ENCODE results near the gene NUDT14. TPM values are rescaled to one million over a fixed set of nuclear protein-coding genes. Genes with fewer than 3 reads are reported as not detected.

NUDT14 gene
- polyA plus RNA-seq, 3 donors, result 22.0 to 37.4 (median 23.9) TPM

GRCh38 chr14:105168093-105168420, 13.1 kb downstream of the NUDT14 start:
- Histone ChIP-seq H3K79me2 (ENCODE audit: insufficient read depth, low read length) (no peaks in the 10 kb centered on the region), H3K36me3 (replicated peaks in 1 of 2; ENCODE audit: control insufficient read depth in 1 of 2, insufficient read depth in 2 of 2, low read length in 2 of 2) (no peaks in the 10 kb centered on the region), H3K27me3 (ENCODE audit: control insufficient read depth in 2 of 2, insufficient read depth in 2 of 2, low read length in 2 of 2) (peaks cover 17 to 49% of the 10 kb centered on the region in 2 donors), H3K9me3 (replicated peaks in 1 of 2; ENCODE audit: control insufficient read depth in 1 of 2, insufficient read depth in 1 of 2, low read length in 2 of 2) (no peaks in the 10 kb centered on the region), H4K20me1 (ENCODE audit: insufficient read depth, low read length) (peaks cover 9% of the 10 kb centered on the region), H3K27ac (ENCODE audit: low read depth in 1 of 2, low read length in 2 of 2) (no peak overlapping the region), H3K4me3 (replicated peaks in 1 of 3; ENCODE audit: low read depth in 2 of 3, low read length in 3 of 3) (peak overlapping the region in 1 of 3 experiments; percentile 28), H3K4me1 (ENCODE audit: control insufficient read depth in 1 of 2, insufficient read depth in 2 of 2, low read length in 2 of 2) (peaks cover 0 to 5% of the 10 kb centered on the region in 2 donors), H3K9ac (ENCODE audit: insufficient read depth, low read length, poor library complexity, severe bottlenecking) (no peak overlapping the region), H3K4me2 (replicated peaks; ENCODE audit: extremely low read depth, low read length, poor library complexity, severe bottlenecking) (peak overlapping the region; percentile 50), H2AFZ (ENCODE audit: insufficient read depth, low read depth, low read length, poor library complexity, severe bottlenecking) (no peak overlapping the region)
- no peak overlapping the region for H3K27ac Mint-ChIP-seq
- intact Hi-C loops (cut with micrococcal nuclease), result no loop called here
- peaks cover 0 to 13% (median 4%) of the 10 kb centered on the region in 7 donors for H3K9me3 Mint-ChIP-seq
- WGBS (ENCODE audit: insufficient coverage), result under 1% methylated on average over 14 of the region's 46 CpGs
- peaks cover 49 to 68% (median 50%) of the 10 kb centered on the region in 3 donors for H3K27me3 Mint-ChIP-seq (ENCODE audit: low read depth in 3 of 3)
- H3K36me3 Mint-ChIP-seq, result no peaks in the 10 kb centered on the region
- H3K4me1 Mint-ChIP-seq, result peaks cover 2% of the 10 kb centered on the region
- peak overlapping the region; percentile 47 to 76 for H3K4me3 Mint-ChIP-seq
- no peak for DNase-seq
- TF ChIP-seq CTCF (IDR thresholded peaks at IDR 0.05), result no peak

GRCh38 chr14:105167303-105168092, 13.6 kb downstream of the NUDT14 start:
- no peaks in the 10 kb centered on the region for H3K79me2 ChIP-seq (ENCODE audit: insufficient read depth, low read length)

More at GRCh38 chr14:105167303-105168092, 13.6 kb downstream of the NUDT14 start:
- 4% methylated on average over 111 of the region's 116 CpGs for WGBS (ENCODE audit: insufficient coverage)
- H3K4me2 ChIP-seq (replicated peaks; ENCODE audit: extremely low read depth, low read length, poor library complexity, severe bottlenecking), result peak overlapping the region; percentile 50
- Mint-ChIP-seq H3K36me3 (no peaks in the 10 kb centered on the region), H3K4me3 (peak overlapping the region; percentile 47 to 76), H3K27me3 (ENCODE audit: low read depth in 3 of 3) (peaks cover 47 to 62% (median 47%) of the 10 kb centered on the region in 3 donors), H3K9me3 (peaks cover 0 to 13% (median 4%) of the 10 kb centered on the region in 7 donors), H3K4me1 (peaks cover 2% of the 10 kb centered on the region), H3K27ac (no peak overlapping the region)
- H4K20me1 ChIP-seq (ENCODE audit: insufficient read depth, low read length), result peaks cover 9% of the 10 kb centered on the region
- TF ChIP-seq CTCF (IDR thresholded peaks at IDR 0.05), result peak; percentile 10
- intact Hi-C loops (cut with micrococcal nuclease), result no loop called here
- H3K9ac ChIP-seq (ENCODE audit: insufficient read depth, low read length, poor library complexity, severe bottlenecking), result no peak overlapping the region
- no peak for DNase-seq
- no peak overlapping the region for H3K27ac ChIP-seq (ENCODE audit: low read depth in 1 of 2, low read length in 2 of 2)
- no peak overlapping the region for H2AFZ ChIP-seq (ENCODE audit: insufficient read depth, low read depth, low read length, poor library complexity, severe bottlenecking)
- peaks cover 17 to 45% of the 10 kb centered on the region in 2 donors for H3K27me3 ChIP-seq (ENCODE audit: control insufficient read depth in 2 of 2, insufficient read depth in 2 of 2, low read length in 2 of 2)
- no peaks in the 10 kb centered on the region for H3K36me3 ChIP-seq (replicated peaks in 1 of 2; ENCODE audit: control insufficient read depth in 1 of 2, insufficient read depth in 2 of 2, low read length in 2 of 2)
- peak overlapping the region in 1 of 3 experiments; percentile 28 for H3K4me3 ChIP-seq (replicated peaks in 1 of 3; ENCODE audit: low read depth in 2 of 3, low read length in 3 of 3)
- H3K4me1 ChIP-seq (ENCODE audit: control insufficient read depth in 1 of 2, insufficient read depth in 2 of 2, low read length in 2 of 2), result peaks cover 0 to 5% of the 10 kb centered on the region in 2 donors
- H3K9me3 ChIP-seq (replicated peaks in 1 of 2; ENCODE audit: control insufficient read depth in 1 of 2, insufficient read depth in 1 of 2, low read length in 2 of 2), result no peaks in the 10 kb centered on the region
